HepG2 (cell line): ENCODE data around the gene RPL5. TPM values are rescaled to one million over a fixed set of nuclear protein-coding genes. Genes with fewer than 3 reads are reported as not detected.

Experiments used
- ATAC-seq: fragments of 200-7000 bp; cut with Tn5 transposase; 3 replicates; pipeline ENCODE4 v1.9.1; 2020; ENCODE audit warnings: mild to moderate bottlenecking, moderate library complexity
- BruUV-seq: library from RNA; stranded (reverse); fragments of 400-500 nt; replicated peaks from 2 replicates; lab custom pipeline; 2021; lab: Mats Ljungman, UMichigan
- CTCF ChIA-PET: fragments of 300-600 bp; formaldehyde crosslinking; extraction: SDS; loops from one replicate; lab custom pipeline; 2021; ENCODE audit warnings: low total read pairs, inconsistent platforms, low intra/inter-chr PET ratio; lab: Yijun Ruan, JAX
- POLR2A ChIA-PET: fragments of 350-600 bp; sonication (Branson Sonifier 250); formaldehyde crosslinking; loops from one replicate; lab custom pipeline; 2020; ENCODE audit warnings: antibody characterized with exemption, inconsistent platforms; lab: Yijun Ruan, JAX
- DNase-seq: peaks from one replicate; pipeline ENCODE4 v3.0.0-alpha.2; 2015; ENCODE audit warnings: low spot score
- FAIRE-seq: peaks from 3 replicates; lab custom pipeline; 2011; peaks lifted over from hg19 to GRCh38; lab: Jason Lieb, UNC
- H2AFZ ChIP-seq: one replicate; pipeline ENCODE4 v1.6.1; 2011; ENCODE audit warnings: low read length, inconsistent platforms
- H3K27ac ChIP-seq: fragments of 300-600 bp; 3 replicates; pipeline ENCODE4 v1.8.0; 2011; ENCODE audit warnings: mixed run types, mild to moderate bottlenecking, mixed read lengths, low read length, inconsistent platforms; ENCODE audit not compliant: insufficient read depth; ENCODE audit errors: extremely low read length
- H3K27me3 ChIP-seq, 2 experiments: fragments of 200-600 bp in 1 of 2; 2 replicates in 1 of 2; 3 replicates in 1 of 2; pipeline versions ENCODE4 v1.6.0 to v1.8.0; 2011; ENCODE audit warnings: low read length in 2 of 2, mild to moderate bottlenecking in 2 of 2, moderate library complexity in 2 of 2, inconsistent platforms in 1 of 2; ENCODE audit not compliant: insufficient read depth in 2 of 2, control insufficient read depth in 1 of 2
- H3K36me3 ChIP-seq, 2 experiments: fragments of 200-600 bp in 1 of 2; replicated peaks in 1 of 2; 2 replicates in 1 of 2; 3 replicates in 1 of 2; pipeline versions ENCODE4 v1.5.1 to v1.8.0; 2011; ENCODE audit warnings: low read length in 2 of 2, inconsistent platforms in 1 of 2; ENCODE audit not compliant: insufficient read depth in 2 of 2, control insufficient read depth in 1 of 2
- H3K4me1 ChIP-seq: 2 replicates; pipeline ENCODE4 v1.5.1; 2012; ENCODE audit warnings: low read length, inconsistent platforms; ENCODE audit not compliant: insufficient read depth
- H3K4me2 ChIP-seq: 2 replicates; pipeline ENCODE4 v1.6.0; 2011; ENCODE audit warnings: low read depth, low read length, inconsistent platforms
- H3K4me3 ChIP-seq, 3 experiments: fragments of 200-600 bp in 1 of 3; sonication (generic), shearing (Covaris generic) in 1 of 3; replicated peaks in 1 of 3; 2 replicates each; pipeline ENCODE4 v1.5.1; 2011 to 2016; ENCODE audit warnings: low read length in 3 of 3, inconsistent platforms in 2 of 3, low read depth in 2 of 3, mild to moderate bottlenecking in 2 of 3, control low read depth in 1 of 3, mixed read lengths in 1 of 3; ENCODE audit not compliant: insufficient read depth in 1 of 3
- H3K79me2 ChIP-seq: one replicate; pipeline ENCODE4 v1.6.1; 2011; ENCODE audit warnings: low read length, inconsistent platforms; ENCODE audit not compliant: insufficient read depth
- H3K9ac ChIP-seq: 2 replicates; pipeline ENCODE4 v1.6.0; 2011; ENCODE audit warnings: mild to moderate bottlenecking, low read depth, low read length, inconsistent platforms; ENCODE audit not compliant: insufficient read depth
- H3K9me3 ChIP-seq: 2 replicates; pipeline ENCODE4 v1.5.1; 2012; ENCODE audit warnings: mild to moderate bottlenecking, low read length
- H4K20me1 ChIP-seq: 2 replicates; pipeline ENCODE4 v1.6.0; 2011; ENCODE audit warnings: inconsistent platforms, mild to moderate bottlenecking, low read length, moderate library complexity; ENCODE audit not compliant: insufficient read depth
- PCBP1 ChIP-seq: fragments of 200-400 bp; formaldehyde crosslinking; IDR thresholded peaks from 2 replicates; pipeline ENCODE4 v1.6.1; 2017; ENCODE audit warnings: mild to moderate bottlenecking, low read depth, low read length, borderline replicate concordance
- SMARCE1 ChIP-seq: fragments of 450-650 bp; IDR thresholded peaks from 2 replicates; pipeline ENCODE4 v1.6.1; 2017; ENCODE audit warnings: borderline replicate concordance
- SRY ChIP-seq: sonication (generic); formaldehyde crosslinking; IDR thresholded peaks from 2 replicates; pipeline ENCODE4 v1.8.0; 2022; ENCODE audit warnings: mild to moderate bottlenecking, missing genetic modification reagents
- SYNCRIP ChIP-seq: fragments of 200-400 bp; formaldehyde crosslinking; IDR thresholded peaks from 2 replicates; pipeline ENCODE4 v1.6.1; 2018; ENCODE audit warnings: mild to moderate bottlenecking, low read depth, low read length; ENCODE audit not compliant: insufficient read depth
- TARDBP ChIP-seq: sonication (generic); formaldehyde crosslinking; IDR thresholded peaks from 2 replicates; pipeline ENCODE4 v1.8.0; 2022; ENCODE audit warnings: mild to moderate bottlenecking, missing genetic modification reagents
- ZFAT ChIP-seq: sonication (generic); formaldehyde crosslinking; conservative IDR thresholded peaks from 2 replicates; pipeline ENCODE4 v1.8.1; 2023; ENCODE audit warnings: missing genetic modification reagents, inconsistent platforms
- ZKSCAN1 ChIP-seq: fragments of 150-350 bp; IDR thresholded peaks from 2 replicates; pipeline ENCODE4 v1.6.1; 2014; ENCODE audit warnings: low read length
- ZMYM2 ChIP-seq: sonication (generic); formaldehyde crosslinking; IDR thresholded peaks from 2 replicates; pipeline ENCODE4 v1.8.0; 2022; ENCODE audit warnings: mild to moderate bottlenecking, missing genetic modification reagents
- ZNF431 ChIP-seq: sonication (generic); formaldehyde crosslinking; IDR thresholded peaks from 2 replicates; pipeline ENCODE4 v1.9.0; 2022; ENCODE audit warnings: missing genetic modification reagents, low read depth, mild to moderate bottlenecking, borderline replicate concordance
- ZNF629 ChIP-seq: sonication (generic); formaldehyde crosslinking; conservative IDR thresholded peaks from 2 replicates; pipeline ENCODE4 v1.5.0; 2020; ENCODE audit warnings: missing genetic modification reagents
- WGBS: methylation state at CpG from one replicate; pipeline ENCODE4 v1.1.6; 2017; ENCODE audit warnings: low lambda C conversion rate; 5-methylcytosine and 5-hydroxymethylcytosine counted together
- in situ Hi-C: cut with HindIII; loops from 2 replicates; pipeline ENCODE4 v1.10.0; 2017; ENCODE audit warnings: low pct_unique_long_range_greater_than_20kb; ENCODE audit not compliant: extremely low pct_ligation_motif_present
- intact Hi-C: fragments of 100-400 bp; cut with micrococcal nuclease; formaldehyde crosslinking; loops from one replicate; pipeline ENCODE4 v1.10.0; 2022; ENCODE audit not compliant: unreplicated experiment
- polyA plus RNA-seq, 8 experiments: library from polyadenylated mRNA; depleted of rRNA in 3 of 8; stranded (reverse) in 7 of 8; unstranded in 1 of 8; fragments of >200 nt; fragmentation: Illumina TruSeq in 4 of 8; extraction: Trizol in 4 of 8; gene quantifications; 2 replicates each; pipeline versions ENCODE4 v1.2.1 to v1.2.3, GENCODE V29; 2011 to 2016; ENCODE audit warnings: low read depth in 4 of 8, missing spikeins in 1 of 8, mixed read lengths in 1 of 8; ENCODE audit not compliant: insufficient read depth in 1 of 8
- total RNA-seq, 5 experiments: library from RNA; depleted of rRNA; stranded (reverse); fragments of >200 nt; fragmentation: Illumina TruSeq; extraction: Trizol; gene quantifications; 2 replicates each; pipeline ENCODE4 v1.2.3, GENCODE V29; 2016; ENCODE audit warnings: low read depth in 1 of 5
- TF ChIP-seq, protein P1 (sequence below): sonication (generic); formaldehyde crosslinking; IDR thresholded peaks from 2 replicates; pipeline ENCODE4 v1.8.1; 2023; ENCODE audit warnings: mild to moderate bottlenecking, missing genetic modification reagents, borderline replicate concordance
- TF ChIP-seq, protein P2 (sequence below): IDR thresholded peaks from 2 replicates; pipeline ENCODE4 v1.6.1; 2016; ENCODE audit warnings: low read depth, control low read depth
- TF ChIP-seq, protein P3 (sequence below): sonication (generic); formaldehyde crosslinking; IDR thresholded peaks from 2 replicates; pipeline ENCODE4 v1.4.0; 2020; ENCODE audit warnings: mild to moderate bottlenecking, missing genetic modification reagents
- TF ChIP-seq, protein P4 (sequence below): sonication (generic); formaldehyde crosslinking; IDR thresholded peaks from 2 replicates; pipeline ENCODE4 v1.4.0; 2020; ENCODE audit warnings: missing genetic modification reagents, mild to moderate bottlenecking, borderline replicate concordance
- TF ChIP-seq, protein P5 (sequence below): sonication (generic); IDR thresholded peaks from 2 replicates; pipeline ENCODE4 v1.6.1; 2016; ENCODE audit warnings: low read depth, borderline replicate concordance
- TF ChIP-seq, protein P6 (sequence below): sonication (generic); formaldehyde crosslinking; IDR thresholded peaks from 2 replicates; pipeline ENCODE4 v1.4.0; 2020; ENCODE audit warnings: mild to moderate bottlenecking, missing genetic modification reagents
- TF ChIP-seq, protein P7 (sequence below): sonication (generic); formaldehyde crosslinking; IDR thresholded peaks from 2 replicates; pipeline ENCODE4 v1.5.0; 2020; ENCODE audit warnings: mild to moderate bottlenecking, missing genetic modification reagents

The RPL5 gene
- total and polyA plus RNA-seq, 2 of the 13 experiments (the other 11 are each of a cell fraction or from before 2014, with no cell fraction given) = 2,304 to 2,520 TPM

DNA sequence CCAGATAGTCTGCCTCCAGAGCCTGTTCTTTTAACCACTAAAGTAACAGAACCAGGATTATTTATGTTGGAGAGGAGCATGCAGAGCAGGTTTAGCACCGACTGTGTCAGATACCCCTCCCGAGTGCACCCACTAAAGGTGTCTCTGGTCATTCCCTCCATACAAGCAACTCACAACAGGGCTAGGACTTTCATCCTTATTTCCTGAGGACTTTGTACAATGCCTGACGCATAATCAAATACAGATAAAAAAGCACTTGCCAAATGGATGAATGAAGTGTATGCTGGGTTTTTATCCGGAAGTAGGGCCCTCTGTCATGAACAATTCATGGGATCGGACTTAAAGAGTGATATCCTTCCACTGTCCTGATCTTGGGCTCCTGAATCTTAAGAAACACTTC lies 26.0 kb downstream of the RPL5 start:
- H3K36me3 ChIP-seq = no peaks in the 10 kb centered on the region
- H3K27me3 ChIP-seq = no peaks in the 10 kb centered on the region
- no TSS peak for BruUV-seq
- no peaks in the 10 kb centered on the region for H4K20me1 ChIP-seq
- H3K4me3 ChIP-seq = no peak overlapping the region
- intact Hi-C loops (loop anchor here (2.0 kb wide), 2 partner anchors 111 to 205 kb away; no protein-coding TSS in a partner anchor), in situ Hi-C loops (loop anchor here (5.0 kb wide), 2 partner anchors 99 to 139 kb away; no protein-coding TSS in a partner anchor)
- no peak overlapping the region for H2AFZ ChIP-seq
- ChIA-PET CTCF (interaction anchor here (2.9 to 8.4 kb wide), 2 partner anchors 102 to 136 kb away, joined by 70 to 175 read pairs; partner anchors contain the start of gene DIPK1A), POLR2A (no interaction called here)
- H3K4me1 ChIP-seq = peaks cover 9% of the 10 kb centered on the region
- TF ChIP-seq SMARCE1 = no peak
- no peak for TF ChIP-seq ZMYM2 (CRISPR knock-in tag)
- TF ChIP-seq SYNCRIP = no peak
- TF ChIP-seq, protein P1, sequence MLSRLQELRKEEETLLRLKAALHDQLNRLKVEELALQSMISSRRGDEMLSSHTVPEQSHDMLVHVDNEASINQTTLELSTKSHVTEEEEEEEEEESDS = no peak
- TF ChIP-seq, protein P2, sequence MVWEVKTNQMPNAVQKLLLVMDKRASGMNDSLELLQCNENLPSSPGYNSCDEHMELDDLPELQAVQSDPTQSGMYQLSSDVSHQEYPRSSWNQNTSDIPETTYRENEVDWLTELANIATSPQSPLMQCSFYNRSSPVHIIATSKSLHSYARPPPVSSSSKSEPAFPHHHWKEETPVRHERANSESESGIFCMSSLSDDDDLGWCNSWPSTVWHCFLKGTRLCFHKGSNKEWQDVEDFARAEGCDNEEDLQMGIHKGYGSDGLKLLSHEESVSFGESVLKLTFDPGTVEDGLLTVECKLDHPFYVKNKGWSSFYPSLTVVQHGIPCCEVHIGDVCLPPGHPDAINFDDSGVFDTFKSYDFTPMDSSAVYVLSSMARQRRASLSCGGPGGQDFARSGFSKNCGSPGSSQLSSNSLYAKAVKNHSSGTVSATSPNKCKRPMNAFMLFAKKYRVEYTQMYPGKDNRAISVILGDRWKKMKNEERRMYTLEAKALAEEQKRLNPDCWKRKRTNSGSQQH (CRISPR knock-in tag) = no peak
- no peak for TF ChIP-seq TARDBP
- TF ChIP-seq ZNF629 (CRISPR knock-in tag) = no peak
- TF ChIP-seq, protein P3, sequence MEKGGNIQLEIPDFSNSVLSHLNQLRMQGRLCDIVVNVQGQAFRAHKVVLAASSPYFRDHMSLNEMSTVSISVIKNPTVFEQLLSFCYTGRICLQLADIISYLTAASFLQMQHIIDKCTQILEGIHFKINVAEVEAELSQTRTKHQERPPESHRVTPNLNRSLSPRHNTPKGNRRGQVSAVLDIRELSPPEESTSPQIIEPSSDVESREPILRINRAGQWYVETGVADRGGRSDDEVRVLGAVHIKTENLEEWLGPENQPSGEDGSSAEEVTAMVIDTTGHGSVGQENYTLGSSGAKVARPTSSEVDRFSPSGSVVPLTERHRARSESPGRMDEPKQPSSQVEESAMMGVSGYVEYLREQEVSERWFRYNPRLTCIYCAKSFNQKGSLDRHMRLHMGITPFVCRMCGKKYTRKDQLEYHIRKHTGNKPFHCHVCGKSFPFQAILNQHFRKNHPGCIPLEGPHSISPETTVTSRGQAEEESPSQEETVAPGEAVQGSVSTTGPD (CRISPR knock-in tag) = no peak
- TF ChIP-seq, protein P4, sequence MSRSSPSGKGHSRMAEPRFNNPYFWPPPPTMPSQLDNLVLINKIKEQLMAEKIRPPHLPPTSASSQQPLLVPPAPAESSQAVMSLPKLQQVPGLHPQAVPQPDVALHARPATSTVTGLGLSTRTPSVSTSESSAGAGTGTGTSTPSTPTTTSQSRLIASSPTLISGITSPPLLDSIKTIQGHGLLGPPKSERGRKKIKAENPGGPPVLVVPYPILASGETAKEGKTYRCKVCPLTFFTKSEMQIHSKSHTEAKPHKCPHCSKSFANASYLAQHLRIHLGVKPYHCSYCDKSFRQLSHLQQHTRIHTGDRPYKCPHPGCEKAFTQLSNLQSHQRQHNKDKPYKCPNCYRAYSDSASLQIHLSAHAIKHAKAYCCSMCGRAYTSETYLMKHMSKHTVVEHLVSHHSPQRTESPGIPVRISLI = no peak
- TF ChIP-seq ZNF431 = no peak
- TF ChIP-seq, protein P5, sequence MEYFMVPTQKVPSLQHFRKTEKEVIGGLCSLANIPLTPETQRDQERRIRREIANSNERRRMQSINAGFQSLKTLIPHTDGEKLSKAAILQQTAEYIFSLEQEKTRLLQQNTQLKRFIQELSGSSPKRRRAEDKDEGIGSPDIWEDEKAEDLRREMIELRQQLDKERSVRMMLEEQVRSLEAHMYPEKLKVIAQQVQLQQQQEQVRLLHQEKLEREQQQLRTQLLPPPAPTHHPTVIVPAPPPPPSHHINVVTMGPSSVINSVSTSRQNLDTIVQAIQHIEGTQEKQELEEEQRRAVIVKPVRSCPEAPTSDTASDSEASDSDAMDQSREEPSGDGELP = no peak
- TF ChIP-seq, protein P6, sequence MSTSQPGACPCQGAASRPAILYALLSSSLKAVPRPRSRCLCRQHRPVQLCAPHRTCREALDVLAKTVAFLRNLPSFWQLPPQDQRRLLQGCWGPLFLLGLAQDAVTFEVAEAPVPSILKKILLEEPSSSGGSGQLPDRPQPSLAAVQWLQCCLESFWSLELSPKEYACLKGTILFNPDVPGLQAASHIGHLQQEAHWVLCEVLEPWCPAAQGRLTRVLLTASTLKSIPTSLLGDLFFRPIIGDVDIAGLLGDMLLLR (CRISPR knock-in tag) = no peak
- TF ChIP-seq SRY = no peak
- TF ChIP-seq PCBP1 = no peak
- no peak for TF ChIP-seq ZFAT (CRISPR knock-in tag)
- TF ChIP-seq, protein P7, sequence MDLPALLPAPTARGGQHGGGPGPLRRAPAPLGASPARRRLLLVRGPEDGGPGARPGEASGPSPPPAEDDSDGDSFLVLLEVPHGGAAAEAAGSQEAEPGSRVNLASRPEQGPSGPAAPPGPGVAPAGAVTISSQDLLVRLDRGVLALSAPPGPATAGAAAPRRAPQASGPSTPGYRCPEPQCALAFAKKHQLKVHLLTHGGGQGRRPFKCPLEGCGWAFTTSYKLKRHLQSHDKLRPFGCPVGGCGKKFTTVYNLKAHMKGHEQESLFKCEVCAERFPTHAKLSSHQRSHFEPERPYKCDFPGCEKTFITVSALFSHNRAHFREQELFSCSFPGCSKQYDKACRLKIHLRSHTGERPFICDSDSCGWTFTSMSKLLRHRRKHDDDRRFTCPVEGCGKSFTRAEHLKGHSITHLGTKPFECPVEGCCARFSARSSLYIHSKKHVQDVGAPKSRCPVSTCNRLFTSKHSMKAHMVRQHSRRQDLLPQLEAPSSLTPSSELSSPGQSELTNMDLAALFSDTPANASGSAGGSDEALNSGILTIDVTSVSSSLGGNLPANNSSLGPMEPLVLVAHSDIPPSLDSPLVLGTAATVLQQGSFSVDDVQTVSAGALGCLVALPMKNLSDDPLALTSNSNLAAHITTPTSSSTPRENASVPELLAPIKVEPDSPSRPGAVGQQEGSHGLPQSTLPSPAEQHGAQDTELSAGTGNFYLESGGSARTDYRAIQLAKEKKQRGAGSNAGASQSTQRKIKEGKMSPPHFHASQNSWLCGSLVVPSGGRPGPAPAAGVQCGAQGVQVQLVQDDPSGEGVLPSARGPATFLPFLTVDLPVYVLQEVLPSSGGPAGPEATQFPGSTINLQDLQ (CRISPR knock-in tag) = no peak
- TF ChIP-seq ZKSCAN1 = no peak
- no peak overlapping the region for H3K4me2 ChIP-seq
- WGBS = 89% methylated on average over 5 of the region's 5 CpGs
- H3K27ac ChIP-seq = no peak overlapping the region
- no peak for ATAC-seq
- H3K9me3 ChIP-seq = no peaks in the 10 kb centered on the region
- no peak for DNase-seq
- H3K9ac ChIP-seq = no peak overlapping the region
- no peaks in the 10 kb centered on the region for H3K79me2 ChIP-seq
- no peak for FAIRE-seq
